WERI-Rb-1 (cell line): ENCODE measurements around the gene PRSS21.

Source experiments
- DNase-seq: peaks from one replicate; pipeline ENCODE4 v3.0.0-alpha.2; 2020
- H3K27ac ChIP-seq: fragments of 250-450 bp; sonication (Bioruptor Pico); 2 replicates; pipeline ENCODE4 v1.5.1; 2020; ENCODE audit warnings: mild to moderate bottlenecking, moderate library complexity
- H3K27me3 ChIP-seq: fragments of 250-450 bp; sonication (Bioruptor Pico); 2 replicates; pipeline ENCODE4 v1.5.1; 2021; ENCODE audit warnings: mild to moderate bottlenecking, low read depth, moderate library complexity; ENCODE audit not compliant: insufficient read depth, severe bottlenecking
- H3K36me3 ChIP-seq: fragments of 250-450 bp; sonication (Bioruptor Pico); 2 replicates; pipeline ENCODE4 v1.5.1; 2020; ENCODE audit warnings: mild to moderate bottlenecking, moderate library complexity
- H3K4me3 ChIP-seq: 2 replicates; pipeline ENCODE4 v1.5.1; 2011; ENCODE audit warnings: low read depth, mild to moderate bottlenecking, control low read depth, low read length
- H3K9me3 ChIP-seq: fragments of 250-450 bp; sonication (Bioruptor Pico); 2 replicates; pipeline ENCODE4 v1.5.1; 2021; ENCODE audit warnings: mild to moderate bottlenecking, moderate library complexity; ENCODE audit not compliant: severe bottlenecking
- CTCF ChIP-seq: IDR thresholded peaks from 2 replicates; pipeline ENCODE4 v1.5.1; 2011; ENCODE audit warnings: low read depth, mild to moderate bottlenecking, control low read depth, inconsistent platforms, low read length

PRSS21 gene

GRCh38 chr16:2816751-2817339 lies at the start of gene PRSS21:
Gene PRSS21, plus strand, starts transcription at chr16:2817237. Its CDS starts 32 bp downstream, at chr16:2817269.
- Histone ChIP-seq H3K27ac (no peak within 1 kb of the TSS), H3K27me3 (no peaks in the 10 kb centered on the region), H3K4me3 (no peak within 1 kb of the TSS), H3K36me3 (no peaks in the 10 kb centered on the region), H3K9me3 (no peaks in the 10 kb centered on the region)
- no peak for DNase-seq
- TF ChIP-seq CTCF: no peak

DNA sequence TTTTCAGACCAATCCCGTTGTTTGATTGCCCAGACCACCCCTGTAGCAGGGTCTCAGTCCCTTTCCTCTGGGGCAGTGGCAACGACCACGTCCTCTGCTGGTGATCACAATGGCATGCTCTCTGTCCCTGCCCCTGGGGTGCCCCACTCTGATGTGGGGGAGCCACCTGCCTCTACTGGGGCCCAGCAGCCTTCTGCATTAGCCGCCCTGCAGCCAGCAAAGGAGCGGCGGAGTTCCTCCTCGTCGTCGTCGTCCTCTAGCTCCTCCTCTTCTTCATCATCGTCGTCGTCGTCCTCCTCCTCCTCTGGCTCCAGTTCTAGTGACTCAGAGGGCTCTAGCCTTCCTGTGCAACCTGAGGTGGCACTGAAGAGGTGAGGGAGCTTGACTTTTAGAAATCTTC lies 49.1 kb upstream of the PRSS21 start:
- no peaks in the 10 kb centered on the region for H3K27me3 ChIP-seq
- H3K4me3 ChIP-seq: no peak overlapping the region
- no peaks in the 10 kb centered on the region for H3K9me3 ChIP-seq
- H3K27ac ChIP-seq: no peak overlapping the region
- no peak for DNase-seq
- H3K36me3 ChIP-seq: peaks cover 95% of the 10 kb centered on the region
- TF ChIP-seq CTCF: no peak

DNA sequence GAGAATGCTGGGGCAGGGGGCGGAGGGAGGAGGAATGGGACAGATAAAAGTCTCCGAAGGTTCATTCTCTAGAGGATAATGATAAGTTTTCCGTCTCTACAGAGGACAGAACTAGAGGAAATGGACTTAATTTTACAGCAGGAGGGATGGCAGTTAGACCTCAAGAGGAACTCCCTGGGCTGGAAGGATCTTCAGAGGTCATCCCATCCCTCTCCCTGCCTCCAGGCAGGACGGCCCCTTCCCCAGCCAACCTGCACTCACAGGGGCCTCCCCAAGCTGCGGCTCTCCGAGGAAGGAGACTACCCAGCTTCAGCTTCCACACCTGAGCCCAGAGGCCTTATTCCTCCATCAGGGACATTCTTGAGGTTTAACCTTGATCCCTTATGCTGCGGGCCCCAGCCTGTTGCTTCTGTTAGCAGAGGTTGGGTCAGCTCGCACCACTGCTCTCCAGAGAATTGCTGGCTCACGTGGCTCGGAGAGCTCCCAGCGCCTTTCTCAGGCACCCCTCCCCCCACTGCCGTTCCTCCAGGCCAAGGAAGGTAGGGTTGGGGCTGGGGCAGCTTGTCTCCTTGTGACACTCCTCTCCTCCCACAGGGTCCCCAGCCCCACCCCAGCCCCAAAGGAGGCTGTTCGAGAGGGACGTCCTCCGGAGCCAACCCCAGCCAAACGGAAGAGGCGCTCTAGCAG lies 48.5 kb upstream of the PRSS21 start:
- H3K4me3 ChIP-seq: no peak overlapping the region
- no peak for DNase-seq
- H3K27ac ChIP-seq: no peak overlapping the region
- no peaks in the 10 kb centered on the region for H3K27me3 ChIP-seq
- H3K9me3 ChIP-seq: no peaks in the 10 kb centered on the region
- H3K36me3 ChIP-seq: peaks cover 95% of the 10 kb centered on the region
- TF ChIP-seq CTCF: no peak

DNA sequence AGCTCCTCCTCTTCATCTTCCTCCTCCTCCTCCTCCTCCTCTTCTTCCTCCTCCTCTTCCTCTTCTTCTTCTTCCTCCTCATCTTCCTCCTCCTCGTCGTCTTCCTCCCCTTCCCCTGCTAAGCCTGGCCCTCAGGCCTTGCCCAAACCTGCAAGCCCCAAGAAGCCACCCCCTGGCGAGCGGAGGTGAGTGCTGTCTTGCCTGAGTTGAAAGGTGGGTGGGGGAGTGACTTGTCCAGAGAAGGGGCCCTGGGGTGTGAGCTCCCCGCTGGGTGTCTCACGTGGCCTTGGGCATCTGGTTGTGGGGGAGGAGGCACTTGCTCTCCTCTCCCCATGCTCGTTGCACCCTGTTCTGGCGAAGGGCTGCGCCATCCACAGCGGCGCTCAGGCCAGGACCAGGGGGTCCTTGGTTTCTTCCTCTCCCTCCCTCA lies 47.9 kb upstream of the PRSS21 start:
- no peak for TF ChIP-seq CTCF
- Histone ChIP-seq H3K27me3 (no peaks in the 10 kb centered on the region), H3K36me3 (peaks cover 95% of the 10 kb centered on the region), H3K27ac (no peak overlapping the region), H3K9me3 (no peaks in the 10 kb centered on the region), H3K4me3 (no peak overlapping the region)
- DNase-seq: no peak

- DNase-seq: peak; percentile 5
- H3K36me3 ChIP-seq: peaks cover 95% of the 10 kb centered on the region
- H3K4me3 ChIP-seq: no peak overlapping the region
- H3K9me3 ChIP-seq: no peaks in the 10 kb centered on the region
- H3K27me3 ChIP-seq: no peaks in the 10 kb centered on the region
- TF ChIP-seq CTCF: no peak
- no peak overlapping the region for H3K27ac ChIP-seq
Observed at GRCh38 chr16:2769675-2770056, 47.4 kb upstream of the PRSS21 start.
